Ascending aorta (tissue), 2 donors: ENCODE results near the gene SCN2B. TPM values are rescaled to one million over a fixed set of nuclear protein-coding genes. Genes with fewer than 3 reads are reported as not detected.
A peak's percentile ranks its signal among the peaks of the same experiment; 100 is the strongest.

Experiments
- DNase-seq, 2 donors: peaks; one replicate each; pipeline ENCODE4 v3.0.0-alpha.2; 2019; ENCODE audit warnings: low spot score in 2 of 2
- H3K27ac ChIP-seq, 2 donors: fragments of 200-600 bp; sonication (generic); one replicate each; pipeline ENCODE4 v1.5.1; 2016 to 2017; ENCODE audit warnings: mild to moderate bottlenecking in 1 of 2
- H3K27me3 ChIP-seq: fragments of 200-600 bp; sonication (generic); one replicate; pipeline ENCODE4 v1.5.1; 2017
- H3K36me3 ChIP-seq, 2 donors: fragments of 200-600 bp; sonication (generic); one replicate each; pipeline ENCODE4 v1.5.1; 2016
- H3K4me1 ChIP-seq, 2 donors: fragments of 200-600 bp; sonication (generic); one replicate each; pipeline ENCODE4 v1.5.1; 2016 to 2017; ENCODE audit warnings: mild to moderate bottlenecking in 1 of 2
- H3K4me3 ChIP-seq, 2 donors: fragments of 200-600 bp; sonication (generic); one replicate each; pipeline ENCODE4 v1.5.1; 2016 to 2017; ENCODE audit warnings: mild to moderate bottlenecking in 1 of 2
- H3K9me3 ChIP-seq, 2 donors: fragments of 200-600 bp; sonication (generic); one replicate each; pipeline ENCODE4 v1.5.1; 2016
- CTCF ChIP-seq, 3 experiments: fragments of 200-600 bp in 2 of 3; fragments of 450-650 bp in 1 of 3; sonication (generic) in 2 of 3; IDR thresholded peaks; one replicate each; pipeline ENCODE4 v1.5.1; 2016 to 2019; ENCODE audit warnings: antibody characterized with exemption in 3 of 3, mild to moderate bottlenecking in 1 of 3, moderate library complexity in 1 of 3
- intact Hi-C: fragments of 100-400 bp; cut with DNase I; formaldehyde crosslinking; loops from one replicate; pipeline ENCODE4 v1.15.1; 2023
- total RNA-seq: library from RNA; depleted of rRNA; stranded (reverse); fragments of >200 nt; gene quantifications from one replicate; pipeline ENCODE4 v1.1.0, GENCODE V29; 2016

SCN2B gene
- total RNA-seq, 1 donor from 2014 or later: 0.11 TPM

- intact Hi-C loops: loop anchor here (5.0 to 10.0 kb wide), 2 partner anchors 208 to 336 kb away; partner anchors contain the start of gene UBE4A
- Histone ChIP-seq H3K27me3 (no peaks in the 10 kb centered on the region), H3K9me3 (no peaks in the 10 kb centered on the region), H3K4me3 (no peak overlapping the region), H3K27ac (no peak overlapping the region), H3K36me3 (no peaks in the 10 kb centered on the region), H3K4me1 (peaks cover 3 to 23% of the 10 kb centered on the region in 2 donors)
- TF ChIP-seq CTCF (IDR thresholded peaks at IDR 0.05): no peak
- no peak for DNase-seq
Measured at GRCh38 chr11:118148856-118149255, 27.6 kb downstream of the SCN2B start.

- TF ChIP-seq CTCF (IDR thresholded peaks at IDR 0.05): no peak
- Histone ChIP-seq H3K27me3 (no peaks in the 10 kb centered on the region), H3K36me3 (no peaks in the 10 kb centered on the region), H3K27ac (no peak overlapping the region), H3K4me3 (no peak overlapping the region), H3K9me3 (no peaks in the 10 kb centered on the region), H3K4me1 (peaks cover 3 to 21% of the 10 kb centered on the region in 2 donors)
- intact Hi-C loops: loop anchor here (5.0 to 10.0 kb wide), 2 partner anchors 209 to 337 kb away; partner anchors contain the start of gene UBE4A
- no peak for DNase-seq
Measured at GRCh38 chr11:118148240-118148639, 28.2 kb downstream of the SCN2B start.

- DNase-seq: no peak
- no peak for TF ChIP-seq CTCF (IDR thresholded peaks at IDR 0.05)
- Histone ChIP-seq H3K27me3 (no peaks in the 10 kb centered on the region), H3K4me3 (no peak overlapping the region), H3K36me3 (no peaks in the 10 kb centered on the region), H3K27ac (no peak overlapping the region), H3K9me3 (no peaks in the 10 kb centered on the region), H3K4me1 (peaks cover 0 to 16% of the 10 kb centered on the region in 2 donors)
- intact Hi-C loops: loop anchor here (5.0 to 10.0 kb wide), 2 partner anchors 210 to 337 kb away; partner anchors contain the start of gene UBE4A
Measured at GRCh38 chr11:118147502-118147901, 28.9 kb downstream of the SCN2B start.

- no peak overlapping the region for H3K4me3 ChIP-seq
- H3K9me3 ChIP-seq: no peaks in the 10 kb centered on the region
- TF ChIP-seq CTCF (IDR thresholded peaks at IDR 0.05): no peak
- no peaks in the 10 kb centered on the region for H3K36me3 ChIP-seq
- intact Hi-C loops: loop anchor here (5.0 to 10.0 kb wide), 2 partner anchors 211 to 338 kb away; partner anchors contain the start of gene UBE4A
- H3K4me1 ChIP-seq: peaks cover 0 to 14% of the 10 kb centered on the region in 2 donors
- DNase-seq: no peak
- no peaks in the 10 kb centered on the region for H3K27me3 ChIP-seq
- no peak overlapping the region for H3K27ac ChIP-seq
Measured at GRCh38 chr11:118146554-118146953, 29.9 kb downstream of the SCN2B start.

GRCh38 chr11:118145285-118146227 lies 30.9 kb downstream of the SCN2B start:
- intact Hi-C loops: loop anchor here (1.0 to 10.0 kb wide), 3 partner anchors 26 to 339 kb away; partner anchors contain the start of gene UBE4A
- no peak overlapping the region for H3K27ac ChIP-seq
- peak overlapping the region; percentile 59 to 70 for H3K4me3 ChIP-seq
- H3K27me3 ChIP-seq: no peaks in the 10 kb centered on the region
- DNase-seq: peak; percentile 15 to 81
- H3K9me3 ChIP-seq: no peaks in the 10 kb centered on the region
- peaks cover 0 to 14% of the 10 kb centered on the region in 2 donors for H3K4me1 ChIP-seq
- H3K36me3 ChIP-seq: no peaks in the 10 kb centered on the region
- peak; percentile 74 to 92 (median 91) for TF ChIP-seq CTCF (IDR thresholded peaks at IDR 0.05)
